SIG-M5 (cell line): ENCODE data around the gene SART1.

Experiments used
- DNase-seq: peaks from one replicate; lab custom pipeline; 2025; lab: John Stamatoyannopoulos, UW

Gene SART1

GRCh38 chr11:65961267-65962140, at the start of gene SART1:
SART1 (plus strand) TSS chr11:65961734; CDS start chr11:65961781, 47 bp downstream.
- peak; percentile 91 for DNase-seq

- no peak for DNase-seq
These were observed 48.7 kb upstream of the SART1 start for GRCh38 chr11:65912845-65913244.

- DNase-seq = no peak
These were observed 46.3 kb upstream of the SART1 start for GRCh38 chr11:65915101-65915820.

GRCh38 chr11:65915821-65916251, 45.7 kb upstream of the SART1 start:
- no peak for DNase-seq

DNA sequence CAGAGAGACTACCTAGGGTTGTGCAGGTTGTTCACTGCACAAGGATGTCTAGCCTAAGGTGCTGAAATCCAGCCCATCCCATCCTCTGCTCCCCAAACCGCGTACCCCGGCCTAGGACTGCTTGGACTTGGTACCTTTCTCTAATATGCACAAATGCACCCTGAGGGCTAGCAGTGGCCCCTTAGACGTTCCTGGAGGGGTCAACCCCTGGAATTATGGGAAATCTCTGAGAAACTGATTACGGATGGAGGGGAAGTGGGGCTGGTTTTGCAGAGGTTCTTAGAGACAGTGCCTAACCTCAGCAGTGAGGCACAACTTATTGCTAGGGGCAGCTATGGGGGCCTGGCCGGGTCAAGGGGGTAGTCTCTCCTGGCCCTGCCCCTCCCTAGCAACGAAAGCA, 45.1 kb upstream of the SART1 start:
- DNase-seq = no peak

- no peak for DNase-seq
These were observed 44.5 kb upstream of the SART1 start for GRCh38 chr11:65917077-65917433.

DNA sequence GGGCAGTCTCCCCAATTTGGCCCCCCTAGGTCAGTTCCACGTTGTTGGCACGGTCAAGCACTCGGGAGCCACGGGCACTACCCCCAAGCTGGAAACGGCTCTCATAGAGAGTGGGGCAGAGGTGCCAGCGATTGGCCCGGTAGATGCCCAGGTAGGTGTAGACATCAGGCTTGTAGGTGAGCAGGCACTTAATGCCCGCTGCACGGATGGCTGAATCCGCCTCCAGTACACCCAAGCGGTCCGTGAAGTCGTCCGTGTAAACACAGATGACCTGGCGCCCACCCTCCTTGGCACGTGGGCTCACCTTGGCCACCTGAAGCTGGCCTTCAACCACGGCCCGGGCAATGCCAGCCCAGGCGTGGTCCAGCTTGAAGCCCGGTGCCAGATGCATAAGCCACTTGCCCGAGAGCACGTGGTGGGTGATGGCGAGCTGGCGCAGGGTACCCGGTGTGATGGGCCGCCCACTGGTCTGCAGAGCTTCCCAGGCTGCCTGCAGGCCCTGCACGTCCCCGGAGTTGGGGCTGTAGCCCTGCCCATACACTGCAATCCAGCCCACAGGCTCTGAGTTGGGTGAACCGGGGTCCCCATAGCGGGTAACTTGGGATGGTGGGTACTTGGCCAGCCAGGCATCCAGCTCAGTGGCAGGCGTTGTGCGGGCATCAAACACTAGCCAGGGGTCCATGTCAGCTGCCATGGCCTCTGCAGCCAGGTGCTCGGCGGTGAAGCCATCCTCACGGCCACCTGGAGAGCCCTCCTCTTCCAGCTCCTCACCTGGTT, 43.9 kb upstream of the SART1 start:
- DNase-seq = no peak

GRCh38 chr11:65918211-65919140, 43.1 kb upstream of the SART1 start, which contains the start of gene C11orf68:
C11orf68 (minus strand) TSS chr11:65919062; CDS start chr11:65919031, 31 bp downstream.
- DNase-seq = no peak

GRCh38 chr11:65919141-65919572, 42.4 kb upstream of the SART1 start, which contains the start of gene DRAP1:
DRAP1 (plus strand) TSS chr11:65919426; CDS start chr11:65919502, 76 bp downstream.
- peak; percentile 83 for DNase-seq

GRCh38 chr11:65919573-65920371, 41.8 kb upstream of the SART1 start:
- DNase-seq = no peak

GRCh38 chr11:65920372-65920802, 41.1 kb upstream of the SART1 start:
- DNase-seq = no peak

DNA sequence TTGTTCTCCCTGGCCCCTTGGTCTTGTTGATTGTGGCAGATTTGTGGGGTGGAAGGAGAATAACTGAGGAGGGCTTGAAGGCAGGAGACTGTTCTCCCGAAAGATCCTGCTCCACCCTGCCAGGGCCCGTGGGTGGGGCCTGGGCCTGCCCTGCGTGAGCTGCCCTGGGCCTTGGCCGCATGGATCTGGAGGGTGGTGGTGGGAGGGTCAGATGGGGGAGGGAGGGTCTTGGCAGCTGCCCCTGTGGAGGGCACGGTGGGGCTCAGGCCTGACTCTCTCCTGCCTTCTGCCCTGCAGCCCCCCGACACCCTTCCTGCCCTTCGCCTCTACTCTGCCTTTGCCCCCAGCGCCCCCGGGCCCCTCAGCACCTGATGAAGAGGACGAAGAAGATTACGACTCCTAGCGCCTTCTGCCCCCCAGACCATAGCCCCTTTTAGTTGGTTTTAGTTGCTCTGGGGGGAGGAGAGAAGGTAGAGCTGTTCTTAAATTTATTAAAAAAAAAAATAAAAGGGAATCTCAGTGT, 40.4 kb upstream of the SART1 start:
- no peak for DNase-seq

DNA sequence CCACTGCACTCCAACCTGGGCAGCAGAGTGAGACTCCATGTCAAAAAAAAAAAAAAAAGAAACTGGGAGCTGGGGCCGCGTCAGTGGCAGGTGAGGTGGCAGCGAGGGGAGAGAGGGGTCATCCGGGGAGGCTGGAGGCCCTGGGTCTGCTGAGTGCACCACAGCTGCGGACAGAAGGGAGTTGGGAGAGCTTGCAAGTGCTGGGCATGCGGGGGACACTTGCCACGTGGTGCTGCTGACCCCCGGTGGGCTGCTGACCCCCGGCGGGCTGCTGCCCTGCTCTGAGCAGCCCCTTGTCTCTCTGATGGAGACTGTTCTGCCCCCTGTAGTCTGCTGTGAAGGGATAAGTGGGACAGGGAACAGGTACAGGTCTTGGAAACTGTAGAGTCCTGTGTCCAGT, 39.7 kb upstream of the SART1 start:
- no peak for DNase-seq

DNA sequence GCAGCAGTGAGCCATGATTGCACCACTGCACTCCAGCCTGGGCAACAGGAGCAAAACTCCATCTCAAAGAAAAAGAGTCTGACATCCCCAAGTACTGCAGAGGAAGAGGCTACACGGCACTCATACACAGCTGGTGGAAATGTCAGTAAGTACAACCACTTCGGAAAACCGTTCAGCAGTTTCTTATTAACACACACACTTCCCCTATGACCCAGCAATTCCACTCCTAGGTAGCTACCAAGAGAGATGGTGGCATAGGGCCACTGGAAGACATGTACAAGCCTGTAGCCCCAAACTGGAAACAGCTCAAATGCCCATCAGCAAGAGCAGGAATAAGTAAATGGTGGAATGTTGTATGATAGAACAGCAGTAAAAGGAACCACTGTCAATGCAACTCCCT, 39.0 kb upstream of the SART1 start:
- DNase-seq = no peak

DNA sequence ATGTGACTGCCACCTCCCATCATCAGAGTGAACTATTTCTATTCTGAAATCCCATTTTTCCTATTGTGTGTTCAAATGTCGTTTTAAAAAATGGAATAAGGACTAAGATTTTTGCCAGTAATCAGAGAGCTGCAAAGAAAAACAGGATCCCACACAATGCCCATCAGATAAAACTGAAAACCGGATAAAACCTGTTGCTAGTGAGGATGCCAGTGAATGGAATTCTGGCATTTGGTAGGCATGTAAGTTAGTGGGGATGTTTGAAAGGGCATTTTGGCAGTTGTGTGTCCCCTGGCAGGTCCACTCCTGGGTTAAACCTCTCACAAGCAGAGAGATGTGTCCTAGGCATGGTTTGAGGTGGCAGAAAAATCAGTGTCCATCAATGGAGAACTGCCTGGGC, 36.1 kb upstream of the SART1 start:
- no peak for DNase-seq

GRCh38 chr11:65927904-65928397, 33.6 kb upstream of the SART1 start:
- DNase-seq = no peak

- DNase-seq = no peak
These were observed 32.9 kb upstream of the SART1 start for GRCh38 chr11:65928667-65929066.

DNA sequence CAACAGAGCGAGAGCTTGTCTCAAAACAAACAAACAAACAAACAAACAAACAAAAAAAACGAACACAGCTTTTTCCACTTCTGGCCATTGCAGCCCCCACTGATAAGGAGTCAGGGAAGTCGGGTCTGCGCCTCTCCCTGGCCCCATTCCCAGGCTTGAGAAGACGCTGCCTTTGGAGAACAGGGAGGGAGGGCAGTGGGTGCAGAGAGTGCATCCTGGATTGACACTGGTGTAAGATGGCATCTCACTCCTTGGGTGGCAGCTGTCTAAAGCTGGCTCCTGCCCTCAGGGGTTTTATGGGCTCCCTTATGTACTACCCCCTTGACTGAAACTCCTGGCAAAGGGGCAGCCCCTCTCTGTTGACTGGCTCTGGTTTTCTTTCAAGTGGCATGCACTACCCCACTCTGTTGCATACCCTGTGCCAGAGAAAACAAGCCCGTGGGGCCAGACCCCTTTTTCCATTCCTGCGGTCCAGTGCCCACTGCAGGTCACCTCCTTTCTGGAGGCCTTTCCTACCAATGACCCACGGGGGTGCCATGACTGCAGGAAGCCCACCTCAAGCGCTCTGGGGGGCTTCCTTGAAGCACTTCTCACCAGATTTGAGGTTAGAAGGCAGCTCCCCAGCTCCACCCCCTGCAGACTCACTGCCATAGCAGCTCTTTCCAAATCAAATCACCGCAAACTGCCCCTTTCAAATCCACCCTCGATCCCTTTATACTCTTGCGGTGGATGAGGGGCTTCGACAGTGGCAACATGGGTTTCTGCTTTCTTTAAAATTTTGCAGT, 29.6 kb upstream of the SART1 start:
- no peak for DNase-seq

GRCh38 chr11:65932558-65932919, 29.0 kb upstream of the SART1 start:
- DNase-seq = no peak
